Stimulated activated naive B cell treated with anti-CD40 and anti-IgM and Interleukin-4, amounts not matched to agents 10 μg/mL and 1 μg/mL and 100 μg/mL, for 72 hours (primary cell): ENCODE results near the gene CHD6.

Experiments used
- ATAC-seq, 2 donors: fragments of 150-1000 bp; cut with Tn5 transposase; replicated peaks; 2 replicates each; pipeline ENCODE4 v1.10.0; 2021; ENCODE audit warnings: moderate library complexity in 1 of 2
- DNase-seq: peaks from one replicate; pipeline ENCODE4 v3.0.0; 2021
- H3K27ac Mint-ChIP-seq: one replicate; pipeline ENCODE4 v1.8.0; 2022; ENCODE audit warnings: mild to moderate bottlenecking, mixed read lengths
- H3K27me3 Mint-ChIP-seq, 2 donors: one replicate each; pipeline ENCODE4 v1.8.0; 2022; ENCODE audit warnings: mixed read lengths in 2 of 2
- H3K36me3 Mint-ChIP-seq, 2 donors: one replicate each; pipeline ENCODE4 v1.8.0; 2022; ENCODE audit warnings: mixed read lengths in 2 of 2, mild to moderate bottlenecking in 1 of 2
- H3K4me1 Mint-ChIP-seq, 2 donors: one replicate each; pipeline ENCODE4 v1.8.0; 2022; ENCODE audit warnings: mixed read lengths in 2 of 2, mild to moderate bottlenecking in 1 of 2
- H3K4me3 Mint-ChIP-seq, 2 donors: one replicate each; pipeline ENCODE4 v1.8.0; 2022; ENCODE audit warnings: mild to moderate bottlenecking in 2 of 2, mixed read lengths in 2 of 2, moderate library complexity in 1 of 2
- H3K9me3 Mint-ChIP-seq, 2 donors: one replicate each; pipeline ENCODE4 v1.8.0; 2022; ENCODE audit warnings: mixed read lengths in 2 of 2, mild to moderate bottlenecking in 1 of 2

CHD6 gene

DNA sequence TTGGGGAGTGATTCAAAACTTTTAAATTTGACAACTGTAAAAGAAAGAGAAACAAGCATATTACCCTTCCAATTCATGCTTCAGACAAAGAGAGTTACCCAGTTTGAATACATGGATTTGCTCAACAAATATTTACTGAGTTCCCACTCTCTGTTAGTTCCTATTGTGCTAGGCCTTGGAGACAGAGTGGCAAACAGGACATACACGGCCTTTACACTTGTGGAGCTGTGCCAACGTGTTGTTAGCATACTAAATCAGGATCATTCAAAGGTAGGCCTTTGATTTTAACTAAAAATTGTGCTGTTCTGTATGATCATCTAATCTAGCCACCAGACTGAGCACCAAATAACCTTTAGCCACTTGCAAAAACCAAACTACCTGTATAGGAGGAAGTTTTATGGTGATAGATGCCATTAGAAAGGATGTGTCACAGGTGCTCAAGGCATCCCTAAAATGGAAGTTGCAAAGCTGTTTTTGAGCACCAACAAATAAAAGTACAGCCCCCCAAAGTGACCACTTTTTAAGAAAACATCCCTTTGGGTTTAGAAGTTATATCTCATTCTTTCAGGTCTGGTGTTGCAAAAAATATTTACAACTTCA lies 84.5 kb downstream of the CHD6 start:
- DNase-seq, result no peak
- peaks cover 0 to 2% of the 10 kb centered on the region in 2 donors for H3K9me3 Mint-ChIP-seq
- no peaks in the 10 kb centered on the region for H3K27me3 Mint-ChIP-seq
- no peak overlapping the region for H3K4me3 Mint-ChIP-seq
- ATAC-seq, result no peak
- H3K36me3 Mint-ChIP-seq, result peaks cover 31 to 38% of the 10 kb centered on the region in 2 donors
- no peak overlapping the region for H3K27ac Mint-ChIP-seq
- peaks cover 6 to 12% of the 10 kb centered on the region in 2 donors for H3K4me1 Mint-ChIP-seq

DNA sequence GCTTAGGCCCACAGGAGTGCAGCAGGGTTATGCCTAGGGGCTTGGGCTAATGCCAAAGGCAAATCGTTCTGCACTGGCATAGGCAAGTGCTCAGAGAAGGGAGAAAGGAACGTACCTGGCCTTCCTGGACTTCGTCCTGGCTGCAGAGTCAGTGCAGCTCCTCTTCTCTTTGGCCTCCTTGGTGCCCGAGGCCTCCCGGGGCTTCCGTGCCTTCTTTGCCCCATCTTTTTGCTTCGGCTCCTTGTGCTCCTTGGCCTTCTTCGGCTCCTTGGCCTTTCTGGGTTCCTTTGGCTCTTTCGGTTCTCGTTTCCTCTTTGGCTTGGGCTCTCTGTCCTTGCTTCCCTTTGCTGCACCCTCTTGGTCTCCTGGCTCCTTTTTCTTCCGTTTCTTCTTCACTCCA lies 85.2 kb downstream of the CHD6 start:
- DNase-seq (no peak), ATAC-seq (no peak)
- no peaks in the 10 kb centered on the region for H3K27me3 Mint-ChIP-seq
- no peak overlapping the region for H3K27ac Mint-ChIP-seq
- peaks cover 0 to 2% of the 10 kb centered on the region in 2 donors for H3K9me3 Mint-ChIP-seq
- peaks cover 9 to 12% of the 10 kb centered on the region in 2 donors for H3K4me1 Mint-ChIP-seq
- H3K4me3 Mint-ChIP-seq, result no peak overlapping the region
- peaks cover 29 to 38% of the 10 kb centered on the region in 2 donors for H3K36me3 Mint-ChIP-seq

GRCh38 chr20:41531518-41532275 lies 86.5 kb downstream of the CHD6 start:
- no peaks in the 10 kb centered on the region for H3K27me3 Mint-ChIP-seq
- ATAC-seq (no peak), DNase-seq (no peak)
- H3K27ac Mint-ChIP-seq, result no peak overlapping the region
- no peaks in the 10 kb centered on the region for H3K9me3 Mint-ChIP-seq
- peaks cover 23 to 34% of the 10 kb centered on the region in 2 donors for H3K36me3 Mint-ChIP-seq
- no peak overlapping the region for H3K4me3 Mint-ChIP-seq
- peaks cover 14 to 21% of the 10 kb centered on the region in 2 donors for H3K4me1 Mint-ChIP-seq

DNA sequence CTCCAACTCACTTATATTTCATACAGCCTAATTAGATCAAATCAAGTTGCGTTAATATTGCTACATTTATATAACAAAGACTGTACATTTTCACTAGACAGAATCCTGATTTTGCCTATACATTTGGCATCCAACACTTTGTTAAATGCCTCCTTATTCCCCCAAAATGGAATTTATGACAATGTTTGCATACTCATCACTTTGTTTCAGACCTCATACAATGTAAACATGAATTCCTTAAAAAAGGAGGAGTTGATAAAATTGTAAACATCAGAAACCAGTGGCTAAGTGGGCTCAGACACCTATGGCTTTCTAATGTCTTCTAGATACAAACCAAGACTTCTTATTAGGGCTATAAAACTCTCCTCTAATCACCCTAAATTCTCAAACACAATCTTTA lies 87.3 kb downstream of the CHD6 start:
- Mint-ChIP-seq H3K36me3 (peaks cover 23 to 37% of the 10 kb centered on the region in 2 donors), H3K4me3 (no peak overlapping the region), H3K27me3 (no peaks in the 10 kb centered on the region), H3K27ac (no peak overlapping the region), H3K4me1 (peaks cover 16 to 29% of the 10 kb centered on the region in 2 donors), H3K9me3 (no peaks in the 10 kb centered on the region)
- DNase-seq (no peak), ATAC-seq (no peak)

- no peak overlapping the region for H3K4me3 Mint-ChIP-seq
- no peaks in the 10 kb centered on the region for H3K9me3 Mint-ChIP-seq
- H3K27me3 Mint-ChIP-seq, result no peaks in the 10 kb centered on the region
- DNase-seq (no peak), ATAC-seq (no peak)
- no peak overlapping the region for H3K27ac Mint-ChIP-seq
- H3K4me1 Mint-ChIP-seq, result peaks cover 24 to 48% of the 10 kb centered on the region in 2 donors
- peaks cover 18 to 37% of the 10 kb centered on the region in 2 donors for H3K36me3 Mint-ChIP-seq
Observed at GRCh38 chr20:41526327-41526726, 91.8 kb downstream of the CHD6 start.

GRCh38 chr20:41524980-41525613 lies 93.1 kb downstream of the CHD6 start:
- peak overlapping the region; percentile 11 for H3K27ac Mint-ChIP-seq
- H3K36me3 Mint-ChIP-seq, result peaks cover 15 to 33% of the 10 kb centered on the region in 2 donors
- H3K27me3 Mint-ChIP-seq, result no peaks in the 10 kb centered on the region
- no peak for DNase-seq
- H3K4me3 Mint-ChIP-seq, result peak overlapping the region; percentile 46 to 48
- H3K4me1 Mint-ChIP-seq, result peaks cover 24 to 48% of the 10 kb centered on the region in 2 donors
- no peak for ATAC-seq
- no peaks in the 10 kb centered on the region for H3K9me3 Mint-ChIP-seq

- Mint-ChIP-seq H3K4me3 (no peak overlapping the region), H3K9me3 (no peaks in the 10 kb centered on the region), H3K27me3 (no peaks in the 10 kb centered on the region), H3K27ac (no peak overlapping the region), H3K4me1 (peaks cover 20 to 41% of the 10 kb centered on the region in 2 donors), H3K36me3 (peaks cover 10 to 31% of the 10 kb centered on the region in 2 donors)
- ATAC-seq (no peak), DNase-seq (no peak)
Observed at GRCh38 chr20:41523857-41524256, 94.3 kb downstream of the CHD6 start.

DNA sequence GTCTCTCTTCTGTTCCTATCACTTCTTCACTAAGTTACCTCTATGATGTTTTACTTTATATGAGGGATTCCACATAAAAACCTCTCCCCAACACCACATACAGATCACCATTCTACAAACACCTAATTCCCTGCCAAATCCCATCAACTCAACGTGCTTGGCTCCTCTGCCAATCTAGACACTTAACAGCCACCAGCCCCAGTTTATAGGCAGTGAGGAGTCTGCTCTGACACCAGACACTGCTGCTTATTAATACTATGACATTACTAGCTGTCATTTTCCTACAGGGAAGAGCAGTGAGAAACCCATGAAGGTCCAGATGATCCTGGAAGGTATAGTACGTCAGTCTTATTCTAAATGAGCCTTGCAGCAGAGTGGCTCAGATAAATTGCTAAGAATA lies 104.3 kb downstream of the CHD6 start:
- H3K27me3 Mint-ChIP-seq, result no peaks in the 10 kb centered on the region
- no peak overlapping the region for H3K4me3 Mint-ChIP-seq
- H3K9me3 Mint-ChIP-seq, result no peaks in the 10 kb centered on the region
- no peak for DNase-seq
- peaks cover 29 to 51% of the 10 kb centered on the region in 2 donors for H3K36me3 Mint-ChIP-seq
- H3K27ac Mint-ChIP-seq, result peak overlapping the region; percentile 38
- peaks cover 0 to 11% of the 10 kb centered on the region in 2 donors for H3K4me1 Mint-ChIP-seq
- no peak for ATAC-seq

DNA sequence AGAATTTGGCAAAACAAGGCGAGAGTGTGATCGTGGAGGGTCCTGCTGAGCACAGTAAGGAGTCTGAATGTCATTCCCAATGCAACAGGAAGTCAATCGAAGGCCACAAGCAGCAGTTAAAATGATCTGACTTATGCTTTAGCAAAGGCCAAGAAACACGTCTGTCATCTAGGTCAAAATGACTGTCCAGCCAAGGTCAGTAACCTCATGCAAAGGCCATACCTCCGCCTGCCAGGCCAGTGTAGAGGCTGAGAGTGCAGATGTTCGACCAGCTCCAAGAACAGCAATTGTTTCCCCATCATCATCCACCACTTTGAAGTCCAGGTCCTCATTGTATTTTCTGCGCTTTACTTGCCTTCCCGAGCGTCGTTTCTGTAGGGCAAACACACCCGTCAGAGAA lies 105.6 kb downstream of the CHD6 start:
- Mint-ChIP-seq H3K27ac (no peak overlapping the region), H3K36me3 (peaks cover 39 to 54% of the 10 kb centered on the region in 2 donors), H3K27me3 (no peaks in the 10 kb centered on the region), H3K4me3 (no peak overlapping the region), H3K4me1 (peaks cover 7 to 16% of the 10 kb centered on the region in 2 donors), H3K9me3 (no peaks in the 10 kb centered on the region)
- ATAC-seq, result no peak
- DNase-seq, result no peak

- Mint-ChIP-seq H3K36me3 (peaks cover 38 to 55% of the 10 kb centered on the region in 2 donors), H3K4me3 (no peak overlapping the region), H3K9me3 (peaks cover 1 to 4% of the 10 kb centered on the region in 2 donors), H3K4me1 (peaks cover 11 to 15% of the 10 kb centered on the region in 2 donors), H3K27ac (no peak overlapping the region), H3K27me3 (no peaks in the 10 kb centered on the region)
- ATAC-seq, result no peak
- DNase-seq, result no peak
Observed at GRCh38 chr20:41510847-41511450, 107.2 kb downstream of the CHD6 start.

DNA sequence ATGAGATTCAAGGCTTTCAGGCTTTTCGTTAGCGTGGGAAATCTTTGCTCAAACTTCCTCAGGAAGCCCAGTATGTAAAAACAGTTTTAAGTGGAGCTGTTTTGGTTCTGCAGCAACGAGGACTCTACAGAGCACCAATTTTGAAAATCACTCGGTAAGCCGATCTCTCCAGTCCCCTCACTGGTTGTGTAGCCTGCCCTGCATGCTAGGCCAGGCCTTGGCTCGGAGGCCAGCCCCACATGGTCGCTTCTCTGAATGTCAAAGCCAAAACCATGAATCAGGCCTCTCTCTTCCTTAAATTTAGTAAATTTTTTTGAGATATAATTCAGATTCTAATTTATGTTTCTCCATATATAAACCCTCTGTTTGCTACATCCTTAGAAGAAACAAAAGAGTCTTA lies 108.0 kb downstream of the CHD6 start:
- ATAC-seq, result no peak
- DNase-seq, result no peak
- Mint-ChIP-seq H3K36me3 (peaks cover 38 to 56% of the 10 kb centered on the region in 2 donors), H3K4me1 (peaks cover 18 to 21% of the 10 kb centered on the region in 2 donors), H3K4me3 (no peak overlapping the region), H3K27me3 (no peaks in the 10 kb centered on the region), H3K9me3 (peaks cover 5 to 8% of the 10 kb centered on the region in 2 donors), H3K27ac (no peak overlapping the region)

- no peak for ATAC-seq
- H3K27me3 Mint-ChIP-seq, result no peaks in the 10 kb centered on the region
- peak overlapping the region; percentile 67 for H3K27ac Mint-ChIP-seq
- no peak for DNase-seq
- H3K36me3 Mint-ChIP-seq, result peaks cover 36 to 59% of the 10 kb centered on the region in 2 donors
- H3K9me3 Mint-ChIP-seq, result peaks cover 5 to 8% of the 10 kb centered on the region in 2 donors
- peaks cover 22 to 23% of the 10 kb centered on the region in 2 donors for H3K4me1 Mint-ChIP-seq
- H3K4me3 Mint-ChIP-seq, result no peak overlapping the region
Observed at GRCh38 chr20:41509316-41510200, 108.6 kb downstream of the CHD6 start.

DNA sequence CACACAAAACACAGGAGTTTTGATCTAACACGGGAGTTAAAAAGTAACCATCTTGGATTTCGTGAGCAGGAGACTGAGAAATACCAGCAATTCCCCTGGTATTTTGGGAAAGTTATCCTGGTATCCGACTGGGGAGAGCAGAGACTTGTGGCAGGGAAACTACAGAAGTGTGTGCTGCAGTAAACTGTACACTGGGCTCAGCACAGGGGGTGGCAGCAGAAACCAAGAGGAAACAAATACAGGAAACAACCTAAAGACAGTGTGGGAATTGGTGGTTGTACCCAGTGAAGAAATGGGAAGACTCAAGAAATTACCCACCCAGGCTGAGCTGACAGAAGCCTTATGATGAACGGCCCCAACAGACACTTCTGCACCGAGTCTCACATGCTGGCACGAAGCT lies 109.8 kb downstream of the CHD6 start:
- H3K27ac Mint-ChIP-seq, result no peak overlapping the region
- DNase-seq (no peak), ATAC-seq (no peak)

More for the DNA sequence above, 109.8 kb downstream of the CHD6 start:
- Mint-ChIP-seq H3K4me3 (no peak overlapping the region), H3K4me1 (peaks cover 22 to 23% of the 10 kb centered on the region in 2 donors), H3K9me3 (peaks cover 5 to 8% of the 10 kb centered on the region in 2 donors), H3K27me3 (no peaks in the 10 kb centered on the region), H3K36me3 (peaks cover 36 to 63% of the 10 kb centered on the region in 2 donors)
